ENCODE measurements around the gene CELF1.
"Not testable (repeated sequence)": the region's sequence is repeated elsewhere in the genome, so short reads cannot be mapped to it uniquely, and the experiment has no call there.

Gene CELF1

DNA sequence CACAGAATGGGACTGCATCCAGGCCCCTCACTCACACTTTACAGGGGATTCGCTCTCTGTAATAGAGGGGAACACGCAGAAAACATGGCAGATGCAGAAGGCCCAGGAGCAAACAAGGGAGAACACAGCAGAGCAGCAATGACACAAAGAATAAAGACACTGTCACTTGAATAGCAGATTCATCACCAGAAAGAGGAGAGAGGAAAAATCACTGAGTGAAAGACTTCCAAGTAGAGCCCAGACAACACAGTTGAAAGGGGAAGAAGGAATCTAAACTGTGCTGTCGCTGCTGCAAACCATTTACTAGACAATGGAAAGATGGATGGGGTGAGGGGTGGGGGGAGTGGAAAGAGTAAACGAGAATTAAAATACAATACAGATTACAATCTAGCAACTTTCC, 75.2 kb downstream of the CELF1 start:
- DNase-seq: no peak

DNA sequence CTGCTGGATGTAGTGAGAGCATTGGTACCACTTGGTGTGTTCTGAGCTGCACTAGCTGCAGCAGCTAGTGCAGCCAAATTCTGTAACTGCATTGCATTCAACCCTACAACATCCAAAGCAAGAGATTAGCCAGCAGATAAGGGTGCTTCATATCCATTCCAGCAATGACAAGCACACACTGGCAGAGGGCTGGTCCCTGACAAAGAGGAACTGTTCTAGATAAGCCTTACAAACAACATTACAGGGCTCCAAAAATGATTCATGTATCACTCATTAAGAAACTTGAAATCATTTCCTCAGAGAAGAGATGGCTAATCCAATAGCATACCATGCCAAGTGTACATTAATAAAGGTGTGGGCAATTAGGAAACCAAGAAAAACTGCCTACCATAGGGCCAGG, 75.6 kb downstream of the CELF1 start:
- no peak for DNase-seq

DNA sequence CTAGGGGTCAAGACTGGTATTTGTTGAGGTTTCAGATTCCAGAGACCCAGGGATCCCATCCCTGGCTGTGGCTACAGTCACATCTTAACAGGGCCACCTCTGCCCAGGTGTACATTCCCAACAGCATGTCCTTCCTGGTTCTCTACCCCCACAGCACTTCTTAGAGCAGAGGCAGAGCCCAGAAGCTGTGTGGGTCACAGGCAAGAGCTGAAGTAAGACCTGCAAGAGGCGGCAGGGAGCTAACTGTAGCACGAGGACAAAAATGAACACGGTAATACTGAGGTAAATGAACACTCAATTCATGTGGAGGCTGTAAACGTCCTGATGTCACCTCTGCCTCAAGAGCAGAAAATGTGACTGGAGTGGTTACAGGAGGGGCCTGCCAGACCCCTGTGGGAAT, 82.3 kb downstream of the CELF1 start:
- DNase-seq: no peak

DNA sequence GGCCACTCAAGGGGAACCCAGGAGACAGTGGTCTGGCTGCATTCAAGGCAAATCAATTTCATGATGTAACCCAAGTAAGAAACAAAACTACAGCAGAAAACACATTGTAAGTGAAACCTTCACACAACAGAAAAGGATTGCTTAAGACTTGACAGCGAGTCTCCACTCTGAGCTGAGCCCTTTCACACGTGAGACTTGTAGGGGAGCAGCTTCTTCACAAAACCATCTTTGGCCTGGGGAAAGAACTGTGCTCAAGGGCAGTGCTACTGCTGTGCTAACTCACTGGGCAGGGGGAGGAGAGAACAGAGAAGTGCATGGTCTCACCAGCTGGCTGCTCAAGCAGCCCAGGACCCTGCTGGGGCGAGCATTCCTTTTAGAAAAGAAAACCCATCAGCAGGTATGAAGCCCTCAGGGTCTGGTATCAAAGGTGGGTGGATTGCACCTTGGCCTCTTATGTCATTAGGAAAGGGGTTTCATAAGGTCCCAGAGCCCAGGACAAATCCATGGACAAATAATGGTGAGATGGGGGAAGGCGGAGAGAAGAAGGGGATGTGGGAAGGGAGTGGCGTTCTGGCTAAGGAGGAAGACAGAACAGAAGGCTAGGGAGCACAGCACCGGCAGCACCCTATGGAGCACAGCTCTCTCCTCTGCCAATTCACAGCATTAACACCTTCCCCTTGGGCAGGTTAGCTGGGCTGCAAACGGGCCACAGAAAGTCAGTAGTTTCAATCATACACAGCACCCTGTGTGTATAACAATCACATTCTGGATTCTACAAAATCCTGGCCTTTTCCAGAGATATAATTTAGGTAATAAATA, 83.4 kb downstream of the CELF1 start:
- DNase-seq: no peak

DNA sequence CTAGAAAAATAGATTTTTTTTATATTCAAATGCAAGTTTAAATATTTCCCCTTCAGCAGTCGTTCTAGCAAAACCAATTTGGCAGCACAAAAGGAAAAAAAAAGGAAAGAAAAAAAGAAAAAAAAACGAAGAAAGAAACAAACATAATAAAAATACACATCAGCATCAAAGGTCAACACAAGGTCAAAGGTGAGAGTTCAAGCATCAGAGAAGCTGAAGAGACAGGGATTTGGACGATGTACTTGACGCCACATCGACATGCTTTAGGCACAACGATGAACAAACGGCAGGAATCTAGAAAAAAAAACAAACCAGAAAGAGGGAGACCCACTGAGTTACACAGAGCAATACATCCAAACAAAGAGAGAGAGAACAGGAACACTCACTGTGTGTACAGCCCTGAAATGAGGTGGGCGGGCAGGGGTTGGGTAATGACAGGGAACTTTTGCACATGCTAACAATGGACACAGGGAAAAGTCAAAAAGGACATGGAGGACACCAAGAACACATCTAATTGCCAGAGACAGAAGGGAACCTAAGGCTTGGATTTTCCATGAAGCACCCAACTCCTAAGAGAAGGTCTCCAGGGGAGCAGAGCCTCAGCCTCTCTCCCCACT, 84.2 kb downstream of the CELF1 start:
- DNase-seq: no peak

DNA sequence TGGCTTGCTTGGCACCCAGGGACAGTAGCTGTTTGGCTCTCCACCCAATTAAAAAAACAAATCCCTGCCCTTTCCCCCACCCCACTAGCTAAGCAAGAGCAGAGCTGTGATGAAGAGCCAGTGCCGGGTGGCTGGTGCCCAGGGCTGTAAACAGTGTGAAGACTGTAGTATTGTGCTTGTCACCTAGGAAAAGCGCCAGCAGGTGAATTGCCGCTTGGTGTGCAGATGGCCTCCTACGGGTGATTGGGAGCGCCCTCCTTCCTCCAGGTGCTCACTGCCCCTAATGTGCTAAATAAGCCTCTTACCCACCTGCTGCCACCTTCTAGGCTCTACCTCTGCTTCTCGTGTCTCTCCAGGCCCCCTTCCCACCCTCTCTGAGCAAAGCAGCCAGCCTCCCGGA, 85.6 kb downstream of the CELF1 start:
- no peak for DNase-seq

DNA sequence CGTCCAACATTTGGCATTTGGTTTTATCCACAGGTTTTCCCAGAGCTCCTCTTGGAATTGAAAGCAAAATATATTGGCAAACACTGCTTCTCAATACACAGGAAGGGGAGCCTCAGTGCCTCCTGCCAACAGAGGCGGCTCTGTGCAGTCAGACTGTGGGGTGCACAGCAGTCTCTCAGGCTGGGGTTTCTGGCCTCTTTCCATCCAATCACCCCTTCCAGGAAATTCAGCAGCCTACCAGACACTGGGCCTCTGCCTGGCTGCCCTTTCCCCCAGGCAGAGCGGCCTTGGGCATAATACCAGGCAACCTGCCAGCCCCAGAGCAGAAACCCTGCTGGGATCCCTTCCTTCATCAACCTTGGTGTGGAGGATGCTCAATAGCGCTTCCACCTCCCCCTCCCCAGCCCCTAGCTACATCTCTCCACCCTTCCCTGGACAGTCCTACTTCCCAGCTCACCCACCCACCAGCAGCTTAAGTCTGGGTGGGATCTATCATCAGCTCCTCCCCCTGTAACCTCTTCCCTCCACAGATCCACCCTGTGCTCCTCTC, 86.2 kb downstream of the CELF1 start:
- no peak for DNase-seq

DNA sequence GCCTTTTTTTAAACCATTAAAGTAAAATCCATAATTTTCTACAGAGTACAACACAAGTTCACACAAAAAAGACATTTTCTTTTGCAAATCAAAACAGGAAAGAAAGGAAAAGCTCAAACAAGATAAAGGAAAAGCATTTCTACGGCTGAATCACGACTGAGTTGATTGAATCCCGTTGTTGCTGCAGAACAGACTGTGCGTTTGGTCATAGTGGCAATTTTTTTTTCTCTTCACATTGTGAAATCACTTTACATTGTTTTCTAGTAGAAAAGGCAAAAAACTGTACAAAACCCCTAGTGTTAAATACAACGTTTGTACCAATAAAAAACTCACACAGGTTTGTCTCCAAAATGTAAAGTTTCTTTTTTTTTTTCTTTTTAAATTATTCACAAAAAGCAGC, 86.7 kb downstream of the CELF1 start:
- no peak for DNase-seq

DNA sequence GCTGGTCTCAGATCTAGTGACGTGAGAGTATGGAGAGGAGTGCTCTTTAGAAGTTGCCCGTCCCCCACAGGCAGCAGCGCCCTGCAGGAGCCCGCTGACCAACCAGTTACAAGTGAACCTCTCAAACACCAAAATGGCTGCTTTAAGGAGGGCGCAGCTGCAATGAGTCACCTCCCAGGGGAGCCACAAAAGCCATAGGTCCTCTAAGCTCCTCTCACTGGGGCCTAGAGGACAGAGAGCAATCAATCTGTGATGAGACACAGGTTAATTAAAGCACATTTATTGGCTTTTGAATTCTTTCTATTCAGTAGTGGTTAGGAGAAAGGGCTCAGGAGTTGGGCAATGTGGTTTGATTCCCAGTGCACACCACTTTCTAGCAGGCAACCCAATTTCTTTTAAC, 88.4 kb downstream of the CELF1 start:
- DNase-seq: no peak

DNA sequence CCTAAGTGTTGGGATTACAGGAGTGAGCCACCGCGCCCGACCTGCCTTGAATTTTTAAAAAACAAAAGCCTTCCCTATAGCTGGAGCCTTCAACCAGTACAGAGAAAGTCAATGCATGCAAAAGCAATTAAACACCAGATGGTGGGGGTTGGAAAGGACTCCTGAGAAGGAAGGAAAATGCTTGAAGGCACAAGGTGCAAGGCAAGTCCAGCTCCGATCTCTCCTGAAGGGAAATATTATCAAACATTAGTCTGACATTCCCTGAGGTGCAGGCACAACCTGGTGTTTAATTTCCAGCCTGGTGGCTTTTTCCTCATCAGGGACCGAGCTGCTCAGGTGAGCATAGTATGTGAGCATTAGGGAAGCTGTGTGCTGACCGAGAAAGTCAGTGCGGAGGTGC, 91.1 kb downstream of the CELF1 start:
- no peak for DNase-seq

DNA sequence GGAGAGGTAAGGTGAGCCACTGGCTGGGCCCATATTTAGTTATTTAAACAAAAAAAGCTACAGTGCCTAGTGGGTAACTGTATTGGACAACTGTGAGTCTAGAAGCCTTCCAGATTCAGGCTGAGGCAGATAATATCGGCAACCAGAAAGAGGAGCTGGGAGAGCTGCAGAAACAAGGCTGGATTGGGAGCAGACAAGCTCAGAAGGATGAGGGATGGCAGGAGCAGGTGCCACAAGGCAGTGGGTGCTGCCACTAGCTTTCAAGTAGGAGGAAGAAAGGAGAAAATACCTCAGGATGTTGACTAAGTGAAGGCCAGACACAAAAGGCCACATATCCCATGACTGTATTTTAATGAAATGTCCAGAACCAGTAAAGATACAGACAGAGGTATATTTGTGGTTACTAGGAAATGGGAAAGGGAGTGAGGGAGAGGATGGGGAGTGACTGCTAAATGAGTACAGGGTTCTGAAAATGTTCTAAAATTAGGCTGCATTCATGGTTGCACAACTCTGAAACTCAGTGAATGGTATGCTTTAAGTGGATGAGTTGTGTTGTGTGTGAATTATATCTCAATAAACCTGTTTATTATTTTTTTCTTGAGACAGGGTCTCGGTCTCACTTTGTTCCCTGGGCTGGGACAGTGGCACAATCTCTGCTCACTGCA, 92.2 kb downstream of the CELF1 start:
- no peak for DNase-seq

DNA sequence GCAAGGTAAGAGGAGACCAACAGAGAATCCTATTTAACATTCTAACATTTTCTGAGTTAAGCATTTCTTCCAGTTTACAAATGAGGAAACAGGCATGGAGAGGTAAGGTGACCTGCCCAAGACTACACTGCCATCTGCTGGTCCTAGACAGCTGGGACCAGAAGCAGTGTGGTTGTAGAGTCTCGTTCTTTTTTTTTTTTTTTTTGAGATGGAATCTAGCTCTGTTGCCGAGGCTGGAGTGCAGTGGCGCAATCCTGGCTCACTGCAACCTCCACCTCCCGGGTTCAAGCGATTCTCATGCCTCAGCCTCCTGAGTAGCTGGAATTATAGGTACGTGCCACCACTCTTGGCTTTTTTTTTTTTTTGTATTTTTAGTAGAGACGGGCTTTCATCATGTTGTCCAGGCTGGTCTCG, 98.7 kb downstream of the CELF1 start:
- not testable (repeated sequence) for DNase-seq

DNA sequence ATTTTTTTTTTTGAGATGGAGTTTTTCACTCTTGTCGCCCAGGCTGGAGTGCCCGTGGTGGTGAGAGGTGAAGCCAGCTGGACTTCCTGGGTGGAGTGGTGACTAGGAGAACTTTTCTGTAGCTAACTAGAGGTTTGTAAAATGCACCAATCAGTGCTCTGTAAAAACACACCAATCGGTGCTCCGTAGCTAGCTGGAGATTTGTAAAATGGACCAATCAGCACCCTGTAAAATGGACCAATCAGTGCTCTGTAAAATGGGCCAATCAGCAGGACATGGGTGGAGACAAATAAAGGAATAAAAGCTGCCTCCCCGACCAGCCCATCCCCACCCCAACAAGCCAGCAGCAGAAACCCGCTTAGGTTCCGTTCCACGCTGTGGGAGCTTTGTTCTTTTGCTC, 99.6 kb downstream of the CELF1 start:
- no peak for DNase-seq

DNA sequence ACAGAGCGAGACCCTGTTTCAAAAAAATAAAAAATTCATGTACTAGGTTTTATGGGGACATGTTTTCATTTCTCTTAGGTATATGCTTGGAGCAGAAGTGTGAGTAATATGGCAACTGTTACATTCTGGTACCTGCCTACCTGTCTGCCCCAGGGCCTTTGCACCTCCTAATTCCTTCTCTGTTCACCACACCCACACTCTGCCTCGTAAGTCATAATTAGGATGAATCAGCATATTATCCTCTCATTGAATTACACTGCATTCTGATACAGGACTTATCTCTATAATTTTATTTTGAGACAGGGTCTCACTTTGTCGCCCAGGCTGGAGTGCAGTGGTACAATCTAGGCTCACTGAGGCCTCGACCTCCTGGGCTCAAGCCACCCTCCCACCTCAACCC, 100.9 kb downstream of the CELF1 start:
- DNase-seq: no peak

DNA sequence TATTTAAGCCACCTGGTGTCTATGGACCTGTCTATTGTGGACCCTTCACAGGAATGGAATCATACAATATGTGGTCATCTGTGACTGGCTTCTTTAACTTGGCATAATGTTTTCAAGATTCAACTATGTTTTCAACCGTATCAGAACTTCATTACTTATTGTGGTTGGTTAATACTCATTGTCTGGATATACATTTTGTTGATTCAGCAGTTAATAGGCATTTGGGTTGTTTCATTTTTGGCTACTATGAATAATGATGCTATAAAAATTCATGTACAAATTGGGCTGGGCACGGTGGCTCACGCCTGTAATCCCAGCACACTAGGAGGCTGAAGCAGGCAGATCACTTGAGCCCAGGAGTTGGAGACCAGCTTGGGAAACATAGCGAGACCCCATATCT, 101.5 kb downstream of the CELF1 start:
- DNase-seq: no peak

DNA sequence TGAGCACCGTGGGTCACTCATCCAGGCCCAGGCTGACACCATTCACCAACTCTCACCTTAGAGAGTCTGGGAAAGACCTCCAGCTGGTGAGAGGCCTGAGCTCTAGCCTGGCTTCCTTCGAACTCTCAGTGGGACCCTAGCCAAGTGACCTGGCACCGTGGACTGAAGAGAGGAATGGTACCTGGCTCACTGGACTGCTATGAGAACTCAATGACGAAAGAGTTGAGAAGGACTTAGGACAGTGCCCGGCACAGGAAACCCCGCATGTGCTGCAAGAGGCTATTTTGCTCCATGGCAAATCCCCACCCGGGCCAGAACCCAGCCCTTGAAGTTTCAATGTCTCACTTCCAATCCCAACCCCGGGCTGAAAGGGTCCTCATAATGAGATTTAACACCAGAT, 103.4 kb downstream of the CELF1 start:
- no peak for DNase-seq

DNA sequence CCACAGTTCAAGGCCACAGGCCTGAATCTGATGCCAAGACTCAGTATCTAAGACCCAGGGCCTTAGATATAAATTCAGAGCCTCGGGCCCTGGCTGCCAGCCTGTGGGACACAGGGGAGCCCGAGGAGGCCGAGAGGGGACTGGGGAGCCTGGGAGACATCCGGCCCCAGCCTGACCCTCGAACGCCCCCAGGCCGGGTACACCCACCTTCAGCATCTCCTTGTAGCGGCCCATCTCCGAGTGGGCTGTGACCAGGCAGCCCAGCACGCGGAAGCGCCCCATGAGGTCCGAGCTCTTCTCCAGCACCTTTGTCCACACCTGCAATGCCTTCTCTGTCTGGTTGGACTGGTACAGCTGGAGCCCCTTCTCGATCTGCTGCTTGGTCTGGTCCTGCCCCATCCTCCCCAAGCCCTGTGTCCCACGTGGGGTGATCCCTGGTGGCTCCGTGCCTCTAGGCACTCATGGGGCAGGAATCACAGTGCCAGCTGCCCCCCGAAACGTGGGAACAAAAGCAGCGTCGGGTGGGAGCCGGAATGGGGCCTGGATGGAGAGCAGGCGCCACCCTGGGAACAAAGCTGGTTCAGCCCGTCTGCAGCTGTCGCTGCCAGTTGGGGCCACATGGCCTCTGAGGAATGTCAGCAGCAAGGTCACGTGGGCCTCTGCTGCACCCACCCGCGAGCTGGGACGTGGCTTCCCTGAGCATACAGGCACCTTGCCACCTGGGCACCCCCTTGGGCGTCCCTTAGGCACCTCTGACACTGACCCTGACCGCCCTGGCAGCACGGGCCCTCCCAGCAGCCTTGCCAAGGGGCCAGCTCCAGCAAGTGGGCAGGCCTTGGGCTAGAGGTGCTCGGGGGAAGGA, 104.1 kb downstream of the CELF1 start, which contains the start of gene RAPSN:
Gene RAPSN, minus strand, starts transcription at position 571 of the 862 bp plus-strand sequence. Its CDS starts 172 bp downstream, at position 399.
- no peak for DNase-seq

DNA sequence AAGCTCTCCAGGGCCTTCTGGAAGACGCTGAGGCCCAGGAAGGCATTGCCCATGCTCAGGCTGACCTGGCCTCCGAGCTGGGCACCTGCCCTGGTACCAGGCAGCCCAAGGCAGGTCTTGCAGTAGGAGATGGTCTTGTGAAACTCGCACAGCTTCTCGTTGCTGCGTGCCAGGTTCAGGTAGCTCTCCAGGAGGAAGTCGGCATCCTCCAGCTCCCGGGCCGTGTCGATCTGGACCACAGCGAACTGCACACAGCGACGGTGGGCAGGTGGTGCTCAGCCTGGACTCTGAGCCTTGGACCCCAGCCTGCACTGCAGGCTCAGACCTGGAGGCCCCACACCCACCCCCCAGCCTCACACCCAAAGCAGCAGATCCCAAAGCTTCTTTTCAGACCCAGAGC, 105.0 kb downstream of the CELF1 start:
- no peak for DNase-seq

DNA sequence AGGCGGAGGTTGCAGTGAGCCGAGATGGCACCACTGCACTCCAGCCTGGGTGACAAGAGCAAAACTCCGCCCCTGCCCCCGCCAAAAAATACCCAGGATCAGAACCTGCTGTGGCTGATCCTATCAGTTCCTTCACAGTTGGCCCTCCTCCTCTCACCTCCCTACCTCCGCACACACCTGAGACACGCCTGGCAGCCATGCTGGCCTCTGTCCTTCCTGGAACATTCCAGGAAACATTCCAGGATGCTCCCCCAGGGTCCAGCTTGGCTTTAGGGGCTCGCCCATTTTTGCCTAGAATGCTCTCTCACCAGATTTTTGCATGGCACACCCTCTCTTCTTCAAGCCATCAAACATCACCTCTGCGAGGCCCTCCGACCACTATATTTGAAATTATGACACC, 106.1 kb downstream of the CELF1 start:
- no peak for DNase-seq

DNA sequence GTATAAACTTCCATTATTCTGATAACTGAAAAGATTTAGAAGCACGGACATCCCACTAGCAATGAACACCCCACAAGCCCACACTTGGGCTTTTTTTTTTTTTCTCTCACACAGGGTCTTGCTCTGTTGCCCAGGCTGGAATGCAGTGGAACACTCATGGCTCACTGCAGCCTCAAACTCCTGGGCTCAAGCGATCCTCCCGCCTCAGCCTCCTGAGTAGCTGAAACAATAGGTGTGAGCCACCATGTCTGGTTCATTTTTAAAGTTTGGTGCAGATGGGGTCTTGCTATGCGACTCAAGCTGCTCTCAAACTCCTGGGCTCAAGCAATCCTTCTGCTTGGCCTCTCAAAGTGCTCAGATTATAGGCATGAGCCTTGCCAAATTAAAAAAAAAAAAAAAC, 107.1 kb downstream of the CELF1 start:
- DNase-seq: no peak

DNA sequence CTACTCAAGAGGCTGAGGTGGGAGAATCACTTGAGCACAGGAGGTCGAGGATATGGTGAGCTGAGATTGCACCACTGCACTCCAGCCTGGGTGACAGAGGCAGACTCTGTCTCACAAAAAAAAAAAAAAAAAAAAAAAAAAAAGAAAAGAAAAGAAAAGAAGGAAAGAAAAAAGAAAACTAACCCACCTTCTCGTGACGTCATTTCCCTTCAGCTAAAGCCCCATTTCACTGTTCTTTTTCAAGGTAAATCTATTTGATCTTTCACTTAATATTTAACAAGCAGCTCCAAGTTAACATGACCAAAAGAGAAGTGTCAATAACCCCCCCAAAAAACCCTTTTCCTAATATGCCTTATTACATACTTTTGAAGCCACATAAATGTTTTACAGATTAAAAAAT, 109.1 kb downstream of the CELF1 start:
- no peak for DNase-seq

DNA sequence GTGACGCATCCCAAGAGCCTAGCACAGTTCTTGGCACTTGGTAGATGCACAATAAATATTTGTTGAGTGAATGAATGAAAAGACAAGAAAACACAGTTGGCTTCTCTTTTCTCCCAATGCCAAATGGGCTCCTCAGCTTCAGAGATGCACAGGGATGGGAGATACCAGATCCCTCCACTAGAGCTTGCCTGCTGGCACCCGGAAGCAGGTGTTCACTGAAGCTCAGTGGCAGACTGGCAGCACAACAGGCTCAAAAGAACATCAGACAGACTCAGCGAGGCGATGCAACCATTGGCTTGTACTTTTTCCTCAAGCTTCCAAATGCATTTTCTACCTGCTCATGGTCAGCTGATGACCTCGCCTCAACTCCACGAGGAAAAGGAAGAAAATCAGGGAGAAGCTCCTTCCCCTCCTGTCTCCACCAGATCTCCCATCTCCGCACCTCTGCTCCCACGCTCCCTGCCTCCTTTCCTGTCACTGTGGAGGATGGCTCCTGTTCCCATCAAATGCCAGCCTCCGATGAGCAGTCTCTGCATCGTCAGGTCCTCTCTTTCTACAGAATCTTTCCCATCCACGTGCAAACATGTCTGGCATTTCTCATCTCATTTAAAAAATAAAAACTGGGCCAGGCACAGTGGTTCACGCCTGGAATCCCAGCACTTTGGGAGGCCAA, 109.8 kb downstream of the CELF1 start:
- no peak for DNase-seq

All from cortex of kidney (tissue), 1 donor.